Right forelimb (tissue), 1 donor: ENCODE data around the gene NELL1.

ENCODE experiments used
- DNase-seq: peaks from one replicate; pipeline ENCODE4 v3.0.0-alpha.2; 2018

Gene NELL1

DNA sequence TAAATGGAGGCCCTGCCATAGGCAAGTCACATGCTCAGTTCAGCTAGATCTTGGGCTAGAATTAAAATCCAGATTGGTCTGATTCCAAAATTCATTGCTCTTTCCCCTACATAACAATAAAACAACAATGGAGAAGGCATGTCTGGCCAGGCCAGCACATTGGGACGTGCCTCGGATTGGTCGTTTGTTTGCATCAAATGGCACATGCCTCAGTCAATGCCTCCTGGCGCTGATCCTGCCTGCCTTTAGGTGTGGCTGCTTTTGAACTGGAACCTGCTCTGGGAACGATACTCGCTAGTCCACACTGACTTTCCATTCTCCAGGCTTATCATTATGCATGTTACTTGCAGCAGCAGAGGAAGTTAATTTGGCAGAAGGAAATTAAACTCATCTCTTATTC lies 322.1 kb downstream of the NELL1 start:
- no peak for DNase-seq

- DNase-seq: no peak
Observed at GRCh38 chr11:21007297-21007696, 337.9 kb downstream of the NELL1 start.

DNA sequence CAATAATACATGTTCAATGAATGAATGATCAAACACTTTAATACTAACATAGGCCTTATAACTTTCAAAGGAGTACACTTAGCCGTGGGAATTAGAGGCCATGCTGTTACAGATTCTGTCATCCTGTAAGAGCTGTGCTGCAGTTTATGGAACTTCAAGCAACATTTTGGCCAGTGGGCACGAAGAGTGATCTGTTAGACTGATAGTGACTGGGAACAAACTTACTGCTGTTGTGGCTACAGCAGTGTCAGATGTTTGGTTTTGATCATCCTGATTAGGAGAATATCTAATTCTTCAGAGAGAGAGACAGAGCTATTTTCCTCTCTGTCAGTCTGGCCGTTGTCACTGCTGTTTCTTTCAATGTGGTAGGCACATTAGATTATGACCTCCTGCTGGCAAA lies 348.9 kb downstream of the NELL1 start:
- DNase-seq: no peak

DNA sequence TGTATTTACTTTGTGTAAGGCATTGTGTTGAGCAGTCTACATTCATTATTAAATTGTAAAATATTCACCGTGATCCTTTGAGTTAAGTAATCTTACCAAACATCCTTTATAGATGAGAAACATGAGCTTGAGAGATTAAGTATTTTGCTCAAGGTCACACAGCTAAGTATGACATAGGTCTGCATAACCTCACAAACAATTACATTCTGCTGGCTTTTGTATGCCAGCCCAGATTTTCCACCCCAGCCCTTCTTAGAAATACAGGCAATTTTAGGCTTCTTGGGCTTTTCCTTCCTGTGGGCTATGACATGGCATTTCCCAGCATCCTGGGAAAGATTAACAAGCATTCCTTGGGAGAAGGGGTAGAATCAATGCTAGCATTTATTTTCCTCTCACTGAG lies 357.3 kb downstream of the NELL1 start:
- DNase-seq: no peak

- no peak for DNase-seq
Observed at GRCh38 chr11:21037850-21038249, 368.5 kb downstream of the NELL1 start.

- DNase-seq: no peak
Observed at GRCh38 chr11:21038801-21039200, 369.4 kb downstream of the NELL1 start.

- no peak for DNase-seq
Observed at GRCh38 chr11:21040630-21041029, 371.2 kb downstream of the NELL1 start.

DNA sequence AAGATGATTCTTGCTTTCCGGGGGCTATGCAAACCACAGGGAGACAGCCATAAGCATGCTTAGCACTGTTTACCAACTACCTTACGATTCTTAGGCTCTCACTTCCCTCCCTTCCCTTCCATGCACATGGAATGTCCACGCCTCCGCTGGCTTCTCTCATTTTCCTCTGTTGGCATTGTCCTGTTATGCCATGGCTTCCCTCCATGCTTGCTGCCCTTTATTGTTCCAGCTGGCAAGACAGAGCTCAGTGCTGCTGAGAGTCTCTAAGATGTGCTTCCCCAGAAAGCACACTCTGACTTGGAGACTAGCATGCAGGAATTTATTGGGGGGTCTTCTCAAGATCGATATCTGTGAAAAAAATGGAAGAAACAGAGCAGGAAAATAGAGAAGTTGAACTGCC lies 379.2 kb downstream of the NELL1 start:
- no peak for DNase-seq

- no peak for DNase-seq
Observed at GRCh38 chr11:21053466-21053865, 384.1 kb downstream of the NELL1 start.

DNA sequence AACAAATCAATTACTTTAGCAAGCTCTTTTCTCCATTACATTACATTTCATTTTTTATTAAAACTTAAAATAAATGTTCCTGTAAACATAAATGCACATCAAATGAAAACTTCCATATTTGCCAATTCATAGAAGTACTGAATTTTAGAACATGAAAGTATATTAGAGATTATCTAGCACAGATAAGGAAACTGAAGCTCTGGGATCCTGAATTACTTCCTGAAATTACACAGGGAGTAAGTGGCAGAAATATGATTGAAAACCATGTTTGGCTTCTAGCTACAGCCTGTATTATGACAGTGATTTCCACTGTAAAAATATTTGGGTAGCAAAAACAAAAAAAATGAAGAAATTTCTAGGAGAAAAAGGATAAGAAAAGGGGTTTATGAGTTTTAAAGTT lies 387.3 kb downstream of the NELL1 start:
- DNase-seq: no peak

DNA sequence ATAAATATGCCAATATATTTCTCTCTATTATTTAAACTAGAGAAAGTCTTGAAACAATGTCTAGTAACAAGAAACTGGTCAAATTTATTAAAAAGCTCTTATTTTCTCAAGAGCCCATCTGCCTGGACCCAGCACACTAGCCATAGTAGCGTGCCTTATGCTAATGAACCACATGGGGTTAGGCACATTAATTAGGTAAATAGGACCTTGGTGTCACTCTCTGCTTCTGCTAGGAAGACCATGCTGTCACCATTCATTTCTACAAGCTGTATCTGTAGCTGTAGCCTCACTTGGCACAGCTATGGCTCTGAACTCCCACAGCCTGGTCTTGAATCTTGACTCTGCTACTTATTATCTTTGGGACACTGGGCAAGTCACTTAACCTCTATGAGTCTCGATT lies 390.5 kb downstream of the NELL1 start:
- no peak for DNase-seq

- no peak for DNase-seq
Observed at GRCh38 chr11:21066030-21066429, 396.6 kb downstream of the NELL1 start.

DNA sequence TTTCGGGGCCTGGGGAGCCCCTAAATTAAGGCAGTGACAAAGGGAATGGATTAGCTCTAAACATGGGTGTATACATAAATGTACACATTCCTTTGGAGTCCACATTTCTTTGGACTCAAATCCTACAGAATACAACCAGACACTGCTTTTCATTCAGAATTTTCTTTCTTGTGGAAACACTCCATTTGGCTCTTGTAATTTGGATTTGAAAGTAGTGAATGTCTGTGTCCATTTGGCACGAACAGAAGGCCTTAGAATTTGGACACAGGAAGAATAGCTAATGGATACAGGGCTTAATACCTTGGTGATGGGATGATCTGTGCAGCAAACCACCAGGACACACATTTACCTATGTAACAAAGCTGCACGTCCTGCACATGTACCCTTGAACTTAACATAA lies 399.5 kb downstream of the NELL1 start:
- DNase-seq: no peak

- no peak for DNase-seq
Observed at GRCh38 chr11:21069909-21070308, 400.5 kb downstream of the NELL1 start.

DNA sequence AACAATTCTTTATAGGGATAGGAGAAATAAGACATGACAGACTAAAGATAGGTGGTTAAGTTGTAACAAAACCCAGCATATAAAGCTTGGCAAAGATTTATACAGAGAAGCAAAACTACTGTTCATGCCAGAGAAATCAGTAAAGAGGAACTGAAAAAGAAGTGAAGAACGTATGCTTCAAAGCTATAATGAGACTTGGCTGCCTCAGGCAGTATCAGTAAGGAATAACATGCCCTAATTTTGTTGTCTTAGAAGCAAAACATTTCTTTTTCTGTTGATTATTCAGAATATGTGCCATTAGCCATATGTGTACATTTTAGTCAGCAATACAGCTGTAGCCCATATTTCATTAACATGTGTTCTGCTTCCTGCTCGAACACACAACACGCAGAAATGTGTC lies 403.2 kb downstream of the NELL1 start:
- DNase-seq: no peak

DNA sequence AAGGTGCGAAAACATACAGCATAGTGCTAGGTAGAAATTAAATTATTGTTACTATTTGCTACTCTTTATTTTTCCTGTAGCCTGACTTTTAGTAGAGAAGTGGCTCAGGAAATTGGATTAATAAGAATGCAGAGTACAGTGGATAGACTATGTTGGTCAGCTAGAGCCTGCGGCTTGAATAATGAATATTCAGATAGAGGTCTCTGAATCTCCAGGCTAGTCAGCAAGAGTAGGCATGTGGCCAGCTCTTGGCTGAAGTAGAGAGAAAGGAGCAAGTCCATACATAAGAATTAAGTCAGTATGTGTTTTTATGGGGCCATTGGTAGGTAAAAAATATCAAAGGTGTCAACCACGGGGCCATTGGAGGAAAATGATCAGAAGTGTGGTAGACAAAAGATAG lies 413.5 kb downstream of the NELL1 start:
- no peak for DNase-seq

- no peak for DNase-seq
Observed at GRCh38 chr11:21088930-21089329, 419.5 kb downstream of the NELL1 start.

GRCh38 chr11:21104641-21105040 lies 435.3 kb downstream of the NELL1 start:
- DNase-seq: no peak

- no peak for DNase-seq
Observed at GRCh38 chr11:21105196-21105917, 436.0 kb downstream of the NELL1 start.

- DNase-seq: no peak
Observed at GRCh38 chr11:21109341-21109740, 440.0 kb downstream of the NELL1 start.

DNA sequence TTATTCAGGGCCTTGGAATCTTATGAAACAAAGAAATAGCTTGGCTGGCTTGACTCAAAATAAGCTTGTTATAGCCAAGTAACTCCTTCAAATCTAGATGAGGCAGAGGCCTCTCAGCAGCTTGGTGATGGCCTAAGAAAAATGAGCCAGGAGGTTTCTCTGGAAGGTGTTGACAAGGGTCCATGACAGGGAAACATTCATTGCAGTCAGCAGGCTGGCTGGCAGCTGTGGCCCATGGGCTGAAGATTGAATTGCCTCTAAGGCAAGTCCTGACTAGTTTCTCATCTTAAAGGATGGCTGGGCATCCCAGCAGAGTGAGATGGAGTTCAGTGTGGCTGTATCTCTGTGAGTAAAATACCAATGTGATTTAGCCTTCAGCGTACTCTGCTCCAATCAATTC lies 441.0 kb downstream of the NELL1 start:
- no peak for DNase-seq

DNA sequence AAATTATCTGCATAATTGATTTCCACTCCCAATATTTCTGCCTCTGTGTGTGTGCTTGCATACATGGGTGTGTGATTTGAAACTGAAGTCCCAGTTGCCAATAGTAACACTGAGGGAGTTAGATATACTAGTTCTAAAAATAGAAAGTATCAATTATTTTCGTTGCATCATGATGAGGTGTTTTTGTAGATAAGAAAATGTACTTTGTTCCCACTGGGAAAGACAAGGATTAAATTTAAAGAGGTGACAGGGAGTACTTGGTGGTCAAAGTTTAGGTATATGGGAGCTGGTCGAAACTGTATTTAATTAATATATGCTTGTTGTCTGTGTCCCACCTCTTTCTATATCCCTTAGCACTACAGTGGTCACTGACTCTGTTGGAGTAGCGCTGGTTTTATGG lies 444.5 kb downstream of the NELL1 start:
- DNase-seq: no peak

DNA sequence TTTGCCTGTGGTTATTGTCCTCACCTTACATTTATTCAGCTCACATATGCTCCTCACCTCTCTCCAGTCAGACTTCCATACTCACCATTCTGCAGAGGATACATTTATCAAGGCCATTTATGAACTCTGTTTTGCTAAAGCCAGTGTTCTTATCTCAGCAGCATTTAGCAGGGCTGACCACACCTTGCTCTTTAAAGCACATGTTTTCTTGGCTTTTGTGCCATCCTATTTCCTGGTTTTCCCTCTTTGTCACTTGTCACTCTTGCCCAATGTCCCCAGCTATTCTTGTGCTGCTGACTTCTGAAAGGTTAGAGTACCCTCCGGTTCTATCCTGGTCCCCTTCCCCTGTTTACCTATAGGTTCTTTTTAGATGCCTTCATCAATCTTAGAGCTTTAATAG lies 446.6 kb downstream of the NELL1 start:
- DNase-seq: no peak

DNA sequence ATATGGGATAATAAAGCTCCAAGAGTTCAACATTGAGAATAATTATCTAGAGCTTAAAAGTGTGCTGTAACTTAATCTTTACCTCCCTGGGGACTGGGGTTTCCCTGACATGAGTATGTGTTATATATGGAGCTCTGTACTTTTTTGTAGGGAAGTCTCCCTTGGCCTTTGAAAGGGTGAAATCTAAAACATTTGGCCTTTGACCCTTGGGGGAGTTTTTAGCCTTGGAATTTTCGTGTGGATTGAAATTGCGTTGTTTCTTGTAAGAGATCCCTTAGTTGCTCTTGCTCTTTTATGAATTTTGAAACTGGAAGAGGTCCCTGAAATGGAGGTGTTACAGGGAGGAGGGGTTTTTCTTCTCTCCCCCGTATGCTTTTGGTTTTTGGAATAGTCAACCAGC lies 450.0 kb downstream of the NELL1 start:
- DNase-seq: no peak

GRCh38 chr11:21121991-21122390 lies 452.6 kb downstream of the NELL1 start:
- no peak for DNase-seq

DNA sequence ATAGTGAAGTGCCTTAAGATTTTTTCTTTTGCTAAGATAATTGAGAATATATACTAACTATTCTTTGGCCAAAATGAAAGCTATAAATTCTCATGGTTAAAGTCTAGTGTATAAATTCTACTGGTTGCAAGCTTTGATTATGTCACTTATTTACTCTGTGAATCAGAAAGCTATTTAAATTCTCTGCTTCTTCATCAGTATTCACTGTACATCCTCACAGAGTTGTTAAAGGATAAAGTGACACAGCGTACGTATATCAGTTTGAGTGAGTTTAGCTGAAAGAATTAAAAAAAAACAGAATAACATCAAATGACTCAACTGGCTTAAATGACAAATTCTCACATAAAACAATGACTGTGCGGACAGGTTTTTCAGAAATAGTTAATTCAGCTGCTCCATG lies 453.1 kb downstream of the NELL1 start:
- no peak for DNase-seq
